ENCODE data around the gene LUC7L.

DNA sequence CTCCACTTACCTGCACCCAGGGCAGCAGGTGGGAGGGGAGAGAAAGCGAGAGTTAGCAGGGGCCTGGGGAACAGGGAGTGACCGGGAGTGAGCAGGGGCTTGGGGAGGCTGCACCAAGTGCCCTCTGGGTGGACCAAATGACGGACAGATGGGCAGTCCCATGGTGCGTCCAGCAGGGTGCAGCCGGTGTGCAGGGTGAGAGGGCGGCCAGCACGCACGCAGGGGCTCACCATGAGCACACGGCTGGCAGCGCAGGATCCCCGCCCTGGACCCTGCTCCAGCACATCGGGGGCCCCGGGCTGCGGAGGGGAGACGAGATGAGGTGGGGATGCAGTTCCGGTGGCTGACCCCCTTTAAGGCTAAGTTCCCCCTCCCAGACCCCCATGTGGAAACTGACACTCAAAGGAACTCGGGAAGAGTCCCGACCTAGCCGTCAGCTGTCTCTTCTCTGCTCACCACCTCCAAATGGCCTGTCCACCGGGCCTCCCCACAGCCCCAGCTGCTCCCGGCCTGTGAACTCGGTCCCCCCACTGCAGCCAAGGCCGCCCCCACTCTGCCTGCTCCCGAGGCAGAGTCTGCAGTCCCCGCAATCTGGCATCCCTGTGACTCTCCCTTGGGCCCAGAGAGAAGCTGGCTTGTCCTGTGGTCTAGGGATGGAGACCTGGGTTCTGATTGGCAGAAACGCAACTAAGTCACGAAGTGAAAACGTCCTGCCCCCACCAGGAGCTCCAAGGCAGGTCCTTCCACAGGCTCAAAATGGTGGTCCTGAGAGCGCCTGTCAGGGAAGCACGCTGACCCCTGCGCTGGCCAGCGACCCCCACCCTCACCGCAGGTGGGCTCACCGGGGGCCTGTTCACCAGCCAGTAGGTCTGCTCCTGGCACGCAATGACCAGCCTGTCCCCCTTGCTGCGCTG, 43.6 kb upstream of the LUC7L start:
- TF ChIP-seq, protein P1, sequence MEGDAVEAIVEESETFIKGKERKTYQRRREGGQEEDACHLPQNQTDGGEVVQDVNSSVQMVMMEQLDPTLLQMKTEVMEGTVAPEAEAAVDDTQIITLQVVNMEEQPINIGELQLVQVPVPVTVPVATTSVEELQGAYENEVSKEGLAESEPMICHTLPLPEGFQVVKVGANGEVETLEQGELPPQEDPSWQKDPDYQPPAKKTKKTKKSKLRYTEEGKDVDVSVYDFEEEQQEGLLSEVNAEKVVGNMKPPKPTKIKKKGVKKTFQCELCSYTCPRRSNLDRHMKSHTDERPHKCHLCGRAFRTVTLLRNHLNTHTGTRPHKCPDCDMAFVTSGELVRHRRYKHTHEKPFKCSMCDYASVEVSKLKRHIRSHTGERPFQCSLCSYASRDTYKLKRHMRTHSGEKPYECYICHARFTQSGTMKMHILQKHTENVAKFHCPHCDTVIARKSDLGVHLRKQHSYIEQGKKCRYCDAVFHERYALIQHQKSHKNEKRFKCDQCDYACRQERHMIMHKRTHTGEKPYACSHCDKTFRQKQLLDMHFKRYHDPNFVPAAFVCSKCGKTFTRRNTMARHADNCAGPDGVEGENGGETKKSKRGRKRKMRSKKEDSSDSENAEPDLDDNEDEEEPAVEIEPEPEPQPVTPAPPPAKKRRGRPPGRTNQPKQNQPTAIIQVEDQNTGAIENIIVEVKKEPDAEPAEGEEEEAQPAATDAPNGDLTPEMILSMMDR (IDR thresholded peaks at IDR 0.05; ENCODE audit: low read depth, low read length): no peak
- TF ChIP-seq EZH2phosphoT487 (IDR thresholded peaks at IDR 0.05; ENCODE audit: low read depth): no peak
